Measurements from ENCODE around the gene IL1R2.

The IL1R2 gene

GRCh38 chr2:101951296-101951695, 40.5 kb upstream of the IL1R2 start:
- no peak overlapping the region for H3K23ac ChIP-seq (ENCODE audit: low read length)
- H3K56ac ChIP-seq (ENCODE audit: low read length): no peak overlapping the region
- H3K79me1 ChIP-seq (ENCODE audit: low read length): no peaks in the 10 kb centered on the region
- H2BK5ac ChIP-seq (ENCODE audit: low read length): no peak overlapping the region
- H3K4me2 ChIP-seq (ENCODE audit: low read length): no peak overlapping the region
- no peak overlapping the region for H2AK5ac ChIP-seq (ENCODE audit: low read length)
- DNase-seq: no peak
- H4K5ac ChIP-seq (ENCODE audit: low read length): no peak overlapping the region
- H2BK15ac ChIP-seq (replicated peaks; ENCODE audit: low read depth): no peak overlapping the region
- H3K27ac ChIP-seq (ENCODE audit: low read depth, low read length): no peak overlapping the region
- H2BK120ac ChIP-seq (ENCODE audit: low read depth, low read length): no peak overlapping the region
- no peaks in the 10 kb centered on the region for H3K27me3 ChIP-seq (ENCODE audit: insufficient read depth, low read length, poor library complexity)
- no peak overlapping the region for H3K4ac ChIP-seq (ENCODE audit: low read depth, low read length)
- no CpG with 5 or more reads among the region's 1 CpG for WGBS (ENCODE audit: extremely low coverage, insufficient coverage, low lambda C conversion rate)
- no peak overlapping the region for H3K4me3 ChIP-seq (ENCODE audit: low read length)
- no peaks in the 10 kb centered on the region for H3K4me1 ChIP-seq (ENCODE audit: control insufficient read depth, low read depth, low read length)
- H4K8ac ChIP-seq (ENCODE audit: low read depth, low read length): no peak overlapping the region
- no peaks in the 10 kb centered on the region for H3K36me3 ChIP-seq (ENCODE audit: control insufficient read depth, insufficient read depth, low read length)
- H3K9ac ChIP-seq (ENCODE audit: low read length): no peak overlapping the region
- H3K18ac ChIP-seq (ENCODE audit: low read length): no peak overlapping the region
- no peaks in the 10 kb centered on the region for H3K79me2 ChIP-seq (ENCODE audit: control insufficient read depth, insufficient read depth, low read length)

DNA sequence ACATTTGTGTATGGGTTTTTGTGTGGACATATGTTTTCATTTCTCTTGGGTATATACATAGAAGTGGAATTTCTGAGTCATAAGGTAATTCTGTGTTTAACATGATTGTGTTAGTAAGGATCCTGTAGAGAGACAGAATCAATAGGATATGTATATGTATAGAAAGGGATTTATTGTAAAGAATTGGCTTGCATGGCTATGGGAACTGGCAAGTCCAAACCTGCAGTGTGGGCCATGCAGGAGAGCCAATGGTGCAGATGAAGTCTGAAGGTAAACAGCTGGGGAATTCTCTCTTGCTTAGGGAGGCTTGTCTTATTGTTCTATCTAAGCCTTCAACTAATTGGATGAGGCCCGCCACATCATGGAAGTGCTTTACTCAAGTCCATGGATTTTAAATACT, 39.2 kb upstream of the IL1R2 start:
- Histone ChIP-seq H4K8ac (ENCODE audit: low read depth, low read length) (no peak overlapping the region), H3K4me2 (ENCODE audit: low read length) (no peak overlapping the region), H3K23ac (ENCODE audit: low read length) (no peak overlapping the region), H3K27ac (ENCODE audit: low read depth, low read length) (no peak overlapping the region), H3K56ac (ENCODE audit: low read length) (no peak overlapping the region), H3K9ac (ENCODE audit: low read length) (no peak overlapping the region), H3K4me1 (ENCODE audit: control insufficient read depth, low read depth, low read length) (no peaks in the 10 kb centered on the region), H3K4ac (ENCODE audit: low read depth, low read length) (no peak overlapping the region), H3K18ac (ENCODE audit: low read length) (no peak overlapping the region), H3K79me1 (ENCODE audit: low read length) (no peaks in the 10 kb centered on the region), H4K5ac (ENCODE audit: low read length) (no peak overlapping the region), H3K36me3 (ENCODE audit: control insufficient read depth, insufficient read depth, low read length) (no peaks in the 10 kb centered on the region), H3K4me3 (ENCODE audit: low read length) (no peak overlapping the region), H2BK120ac (ENCODE audit: low read depth, low read length) (no peak overlapping the region), H3K27me3 (ENCODE audit: insufficient read depth, low read length, poor library complexity) (no peaks in the 10 kb centered on the region), H3K79me2 (ENCODE audit: control insufficient read depth, insufficient read depth, low read length) (no peaks in the 10 kb centered on the region), H2BK15ac (replicated peaks; ENCODE audit: low read depth) (no peak overlapping the region), H2BK5ac (ENCODE audit: low read length) (no peak overlapping the region), H2AK5ac (ENCODE audit: low read length) (no peak overlapping the region)
- no peak for DNase-seq
- WGBS (ENCODE audit: extremely low coverage, insufficient coverage, low lambda C conversion rate): no CpG with 5 or more reads among the region's 1 CpG

DNA sequence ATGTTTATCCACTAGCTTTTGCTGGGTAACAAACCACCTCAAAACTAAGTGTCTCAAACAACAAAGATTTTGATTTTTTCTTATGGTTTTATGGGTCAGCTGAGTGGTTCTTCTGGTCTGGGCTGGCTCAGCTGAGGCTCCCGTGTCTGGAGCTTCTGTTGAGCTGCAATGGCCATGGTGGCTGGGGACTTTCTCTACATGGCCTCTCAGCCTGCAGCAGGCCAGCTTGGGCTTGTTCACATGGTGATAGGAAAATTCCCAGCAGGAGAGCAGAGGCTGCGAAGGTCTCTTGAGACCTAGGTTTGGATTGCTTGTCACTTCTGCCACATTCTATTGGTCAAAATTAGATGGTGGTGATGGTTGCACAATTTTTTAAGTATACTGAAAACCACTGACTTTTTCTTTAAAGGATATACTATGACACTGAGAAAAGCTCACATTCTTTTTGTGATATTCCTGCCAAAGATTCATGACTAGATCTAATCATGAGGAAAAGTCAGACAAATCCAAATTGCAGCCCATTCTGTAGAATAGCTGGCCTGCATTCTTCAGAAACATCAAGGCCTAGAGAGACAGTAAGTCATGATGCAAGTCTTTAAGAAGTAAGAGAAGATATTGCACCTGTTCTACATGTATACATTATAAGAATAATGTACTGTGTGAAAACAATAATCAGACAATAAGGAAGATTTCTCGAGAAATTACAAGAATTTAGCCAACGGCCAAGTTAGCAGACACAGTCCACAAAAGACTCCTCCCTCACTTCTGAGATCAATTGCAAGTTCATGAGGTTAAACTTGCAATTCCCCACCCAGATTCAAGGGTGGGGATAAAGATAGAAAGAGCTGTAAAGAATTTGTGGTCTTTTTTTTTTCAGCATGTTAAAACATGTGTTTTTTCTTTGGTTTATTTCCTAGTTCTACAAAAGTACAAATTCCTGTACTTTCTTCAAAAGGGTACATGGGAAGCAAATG, 35.0 kb upstream of the IL1R2 start:
- H3K4ac ChIP-seq (ENCODE audit: low read depth, low read length): no peak overlapping the region
- no peak for DNase-seq
- H3K79me2 ChIP-seq (ENCODE audit: control insufficient read depth, insufficient read depth, low read length): no peaks in the 10 kb centered on the region
- no peaks in the 10 kb centered on the region for H3K79me1 ChIP-seq (ENCODE audit: low read length)
- no peak overlapping the region for H3K56ac ChIP-seq (ENCODE audit: low read length)
- H2BK120ac ChIP-seq (ENCODE audit: low read depth, low read length): no peak overlapping the region
- H2BK5ac ChIP-seq (ENCODE audit: low read length): no peak overlapping the region
- no CpG with 5 or more reads among the region's 4 CpGs for WGBS (ENCODE audit: extremely low coverage, insufficient coverage, low lambda C conversion rate)
- H4K8ac ChIP-seq (ENCODE audit: low read depth, low read length): no peak overlapping the region
- no peak overlapping the region for H3K4me2 ChIP-seq (ENCODE audit: low read length)
- no peak overlapping the region for H3K18ac ChIP-seq (ENCODE audit: low read length)
- H3K27ac ChIP-seq (ENCODE audit: low read depth, low read length): no peak overlapping the region
- H3K36me3 ChIP-seq (ENCODE audit: control insufficient read depth, insufficient read depth, low read length): no peaks in the 10 kb centered on the region
- no peak overlapping the region for H3K23ac ChIP-seq (ENCODE audit: low read length)
- H3K27me3 ChIP-seq (ENCODE audit: insufficient read depth, low read length, poor library complexity): no peaks in the 10 kb centered on the region
- H2BK15ac ChIP-seq (replicated peaks; ENCODE audit: low read depth): no peak overlapping the region
- H3K4me1 ChIP-seq (ENCODE audit: control insufficient read depth, low read depth, low read length): no peaks in the 10 kb centered on the region
- no peak overlapping the region for H2AK5ac ChIP-seq (ENCODE audit: low read length)
- H4K5ac ChIP-seq (ENCODE audit: low read length): no peak overlapping the region
- no peak overlapping the region for H3K4me3 ChIP-seq (ENCODE audit: low read length)
- H3K9ac ChIP-seq (ENCODE audit: low read length): no peak overlapping the region

GRCh38 chr2:101958061-101958460, 33.7 kb upstream of the IL1R2 start:
- Histone ChIP-seq H2BK5ac (ENCODE audit: low read length) (no peak overlapping the region), H3K27me3 (ENCODE audit: insufficient read depth, low read length, poor library complexity) (no peaks in the 10 kb centered on the region), H2BK15ac (replicated peaks; ENCODE audit: low read depth) (no peak overlapping the region), H3K27ac (ENCODE audit: low read depth, low read length) (no peak overlapping the region), H3K4me2 (ENCODE audit: low read length) (no peak overlapping the region), H2BK120ac (ENCODE audit: low read depth, low read length) (no peak overlapping the region), H3K79me1 (ENCODE audit: low read length) (no peaks in the 10 kb centered on the region), H2AK5ac (ENCODE audit: low read length) (no peak overlapping the region), H4K5ac (ENCODE audit: low read length) (no peak overlapping the region), H3K36me3 (ENCODE audit: control insufficient read depth, insufficient read depth, low read length) (no peaks in the 10 kb centered on the region), H3K4me1 (ENCODE audit: control insufficient read depth, low read depth, low read length) (no peaks in the 10 kb centered on the region), H3K4me3 (ENCODE audit: low read length) (no peak overlapping the region), H4K8ac (ENCODE audit: low read depth, low read length) (no peak overlapping the region), H3K79me2 (ENCODE audit: control insufficient read depth, insufficient read depth, low read length) (no peaks in the 10 kb centered on the region), H3K23ac (ENCODE audit: low read length) (no peak overlapping the region), H3K18ac (ENCODE audit: low read length) (no peak overlapping the region), H3K9ac (ENCODE audit: low read length) (no peak overlapping the region), H3K4ac (ENCODE audit: low read depth, low read length) (no peak overlapping the region), H3K56ac (ENCODE audit: low read length) (no peak overlapping the region)
- WGBS (ENCODE audit: extremely low coverage, insufficient coverage, low lambda C conversion rate): no CpG with 5 or more reads among the region's 2 CpGs
- no peak for DNase-seq

GRCh38 chr2:101960819-101961337, 30.9 kb upstream of the IL1R2 start:
- H4K5ac ChIP-seq (ENCODE audit: low read length): no peak overlapping the region
- no peak overlapping the region for H3K23ac ChIP-seq (ENCODE audit: low read length)
- H3K9ac ChIP-seq (ENCODE audit: low read length): no peak overlapping the region
- no peak overlapping the region for H2BK5ac ChIP-seq (ENCODE audit: low read length)
- H2BK15ac ChIP-seq (replicated peaks; ENCODE audit: low read depth): no peak overlapping the region
- H3K27ac ChIP-seq (ENCODE audit: low read depth, low read length): no peak overlapping the region
- no peak overlapping the region for H4K8ac ChIP-seq (ENCODE audit: low read depth, low read length)
- no peaks in the 10 kb centered on the region for H3K36me3 ChIP-seq (ENCODE audit: control insufficient read depth, insufficient read depth, low read length)
- H3K4me1 ChIP-seq (ENCODE audit: control insufficient read depth, low read depth, low read length): no peaks in the 10 kb centered on the region
- no peak overlapping the region for H2AK5ac ChIP-seq (ENCODE audit: low read length)
- DNase-seq: no peak
- H3K56ac ChIP-seq (ENCODE audit: low read length): no peak overlapping the region
- H3K4me2 ChIP-seq (ENCODE audit: low read length): no peak overlapping the region
- H3K27me3 ChIP-seq (ENCODE audit: insufficient read depth, low read length, poor library complexity): no peaks in the 10 kb centered on the region
- no peak overlapping the region for H3K18ac ChIP-seq (ENCODE audit: low read length)
- H3K4me3 ChIP-seq (ENCODE audit: low read length): no peak overlapping the region
- no peaks in the 10 kb centered on the region for H3K79me2 ChIP-seq (ENCODE audit: control insufficient read depth, insufficient read depth, low read length)
- H3K79me1 ChIP-seq (ENCODE audit: low read length): no peaks in the 10 kb centered on the region
- WGBS (ENCODE audit: extremely low coverage, insufficient coverage, low lambda C conversion rate): no CpG with 5 or more reads among the region's 7 CpGs
- no peak overlapping the region for H3K4ac ChIP-seq (ENCODE audit: low read depth, low read length)
- no peak overlapping the region for H2BK120ac ChIP-seq (ENCODE audit: low read depth, low read length)
